Measurements from ENCODE around the gene AP2M1. TPM values are rescaled to one million over a fixed set of nuclear protein-coding genes. Genes with fewer than 3 reads are reported as not detected.

The AP2M1 gene
- total and polyA plus RNA-seq, 2 of the 13 experiments (the other 11 are each of a cell fraction or from before 2014, with no cell fraction given), result 126 to 146 TPM

DNA sequence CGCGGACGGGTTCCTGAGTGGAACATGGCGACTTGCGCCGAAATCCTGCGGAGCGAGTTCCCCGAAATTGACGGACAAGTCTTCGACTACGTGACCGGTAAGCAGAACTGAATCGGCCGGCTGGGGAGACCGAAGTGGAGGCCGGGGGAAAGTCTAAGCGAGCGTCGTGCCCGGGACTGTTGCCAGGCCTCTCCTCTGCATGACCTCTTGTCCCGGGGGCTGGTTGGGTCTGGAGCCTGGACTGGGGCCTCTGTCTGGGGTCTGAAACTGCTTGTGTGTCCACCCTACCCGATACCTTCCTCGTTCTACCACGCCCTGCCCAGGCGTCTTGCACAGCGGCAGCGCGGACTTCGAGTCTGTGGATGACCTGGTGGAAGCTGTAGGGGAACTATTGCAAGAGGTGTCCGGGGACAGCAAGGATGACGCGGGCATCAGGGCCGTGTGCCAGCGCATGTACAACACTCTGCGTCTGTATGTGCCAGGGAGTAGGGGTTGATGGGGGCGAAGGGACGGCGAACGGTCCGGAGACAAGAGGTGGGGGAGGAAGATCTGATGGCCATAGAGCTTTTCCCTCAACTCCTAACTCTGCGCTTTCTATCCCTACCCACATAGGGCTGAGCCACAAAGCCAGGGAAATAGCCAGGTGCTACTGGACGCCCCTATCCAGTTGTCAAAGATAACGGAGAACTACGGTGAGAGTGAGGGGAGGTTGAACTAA lies 11.7 kb downstream of the AP2M1 start, which contains the start of gene ABCF3 (continued):
- TF ChIP-seq TARDBP (CRISPR knock-in tag; IDR thresholded peaks at IDR 0.05), result no peak
- TF ChIP-seq SIN3B (IDR thresholded peaks at IDR 0.05; ENCODE audit: low read length), result peak; percentile 65; the same call in 1 of the 2 replicates
- TF ChIP-seq ZBTB38 (CRISPR knock-in tag; IDR thresholded peaks at IDR 0.05), result no peak
- TF ChIP-seq ZNF660 (CRISPR knock-in tag; IDR thresholded peaks at IDR 0.05; ENCODE audit: borderline replicate concordance, low read depth), result no peak
- 0 out of 2 replicates have a peak, but pooled peaks have one; percentile 21 for TF ChIP-seq ZSCAN31 (CRISPR knock-in tag; IDR thresholded peaks at IDR 0.05; ENCODE audit: low read depth)
- TF ChIP-seq YY1 (IDR thresholded peaks at IDR 0.05; ENCODE audit: insufficient read depth, insufficient replicate concordance, low read depth, low read length), result peak; percentile 95
- TF ChIP-seq ZNF354B (CRISPR knock-in tag; IDR thresholded peaks at IDR 0.05), result no peak
- no peak for TF ChIP-seq ZNF614 (CRISPR knock-in tag; IDR thresholded peaks at IDR 0.05; ENCODE audit: borderline replicate concordance)
- TF ChIP-seq ZFP36L1 (CRISPR knock-in tag; IDR thresholded peaks at IDR 0.05), result no peak
- TF ChIP-seq HMG20B (CRISPR knock-in tag; conservative IDR thresholded peaks at IDR 0.05), result no peak
- no peak for TF ChIP-seq ZNF3 (CRISPR knock-in tag; IDR thresholded peaks at IDR 0.05)
- no peak for TF ChIP-seq KMT2A (CRISPR knock-in tag; IDR thresholded peaks at IDR 0.05)
- TF ChIP-seq CBX1 (IDR thresholded peaks at IDR 0.05; ENCODE audit: low read depth), result no peak
- TF ChIP-seq, protein P1, sequence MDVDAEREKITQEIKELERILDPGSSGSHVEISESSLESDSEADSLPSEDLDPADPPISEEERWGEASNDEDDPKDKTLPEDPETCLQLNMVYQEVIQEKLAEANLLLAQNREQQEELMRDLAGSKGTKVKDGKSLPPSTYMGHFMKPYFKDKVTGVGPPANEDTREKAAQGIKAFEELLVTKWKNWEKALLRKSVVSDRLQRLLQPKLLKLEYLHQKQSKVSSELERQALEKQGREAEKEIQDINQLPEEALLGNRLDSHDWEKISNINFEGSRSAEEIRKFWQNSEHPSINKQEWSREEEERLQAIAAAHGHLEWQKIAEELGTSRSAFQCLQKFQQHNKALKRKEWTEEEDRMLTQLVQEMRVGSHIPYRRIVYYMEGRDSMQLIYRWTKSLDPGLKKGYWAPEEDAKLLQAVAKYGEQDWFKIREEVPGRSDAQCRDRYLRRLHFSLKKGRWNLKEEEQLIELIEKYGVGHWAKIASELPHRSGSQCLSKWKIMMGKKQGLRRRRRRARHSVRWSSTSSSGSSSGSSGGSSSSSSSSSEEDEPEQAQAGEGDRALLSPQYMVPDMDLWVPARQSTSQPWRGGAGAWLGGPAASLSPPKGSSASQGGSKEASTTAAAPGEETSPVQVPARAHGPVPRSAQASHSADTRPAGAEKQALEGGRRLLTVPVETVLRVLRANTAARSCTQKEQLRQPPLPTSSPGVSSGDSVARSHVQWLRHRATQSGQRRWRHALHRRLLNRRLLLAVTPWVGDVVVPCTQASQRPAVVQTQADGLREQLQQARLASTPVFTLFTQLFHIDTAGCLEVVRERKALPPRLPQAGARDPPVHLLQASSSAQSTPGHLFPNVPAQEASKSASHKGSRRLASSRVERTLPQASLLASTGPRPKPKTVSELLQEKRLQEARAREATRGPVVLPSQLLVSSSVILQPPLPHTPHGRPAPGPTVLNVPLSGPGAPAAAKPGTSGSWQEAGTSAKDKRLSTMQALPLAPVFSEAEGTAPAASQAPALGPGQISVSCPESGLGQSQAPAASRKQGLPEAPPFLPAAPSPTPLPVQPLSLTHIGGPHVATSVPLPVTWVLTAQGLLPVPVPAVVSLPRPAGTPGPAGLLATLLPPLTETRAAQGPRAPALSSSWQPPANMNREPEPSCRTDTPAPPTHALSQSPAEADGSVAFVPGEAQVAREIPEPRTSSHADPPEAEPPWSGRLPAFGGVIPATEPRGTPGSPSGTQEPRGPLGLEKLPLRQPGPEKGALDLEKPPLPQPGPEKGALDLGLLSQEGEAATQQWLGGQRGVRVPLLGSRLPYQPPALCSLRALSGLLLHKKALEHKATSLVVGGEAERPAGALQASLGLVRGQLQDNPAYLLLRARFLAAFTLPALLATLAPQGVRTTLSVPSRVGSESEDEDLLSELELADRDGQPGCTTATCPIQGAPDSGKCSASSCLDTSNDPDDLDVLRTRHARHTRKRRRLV (CRISPR knock-in tag; IDR thresholded peaks at IDR 0.05), result 0 out of 2 replicates have a peak, but pooled peaks have one; percentile 19
- TF ChIP-seq GABPB1 (CRISPR knock-in tag; IDR thresholded peaks at IDR 0.05), result 0 out of 2 replicates have a peak, but pooled peaks have one; percentile 5
- no peak for TF ChIP-seq ZNF34 (CRISPR knock-in tag; IDR thresholded peaks at IDR 0.05; ENCODE audit: borderline replicate concordance)
- TF ChIP-seq AGO1 (IDR thresholded peaks at IDR 0.05; ENCODE audit: low read depth, low read length, poor library complexity, severe bottlenecking), result peak; percentile 60
- TF ChIP-seq CHD4 (IDR thresholded peaks at IDR 0.05; ENCODE audit: borderline replicate concordance, low read length), result no peak
- peak; percentile 44; the same call in 1 of the 2 replicates for TF ChIP-seq ZNF337 (CRISPR knock-in tag; IDR thresholded peaks at IDR 0.05; ENCODE audit: borderline replicate concordance, low read depth)
- TF ChIP-seq ZNF598 (CRISPR knock-in tag; IDR thresholded peaks at IDR 0.05; ENCODE audit: borderline replicate concordance), result no peak
- TF ChIP-seq ZNF275 (CRISPR knock-in tag; IDR thresholded peaks at IDR 0.05; ENCODE audit: borderline replicate concordance), result 0 out of 2 replicates have a peak, but pooled peaks have one; percentile 50
- no peak for TF ChIP-seq SKI (IDR thresholded peaks at IDR 0.05; ENCODE audit: partially characterized antibody)
- TF ChIP-seq POLR2A (IDR thresholded peaks at IDR 0.05; ENCODE audit: insufficient read depth in 1 of 2, low read depth in 2 of 2, low read length in 2 of 2), result peak; percentile 51 to 68; a peak in 3 of 4 replicates
- TF ChIP-seq EED (CRISPR knock-in tag; IDR thresholded peaks at IDR 0.05), result 0 out of 2 replicates have a peak, but pooled peaks have one; percentile 9
- TF ChIP-seq NBN (conservative IDR thresholded peaks at IDR 0.05), result no peak
